ENCODE results near the gene SLC2A9. TPM values are rescaled to one million over a fixed set of nuclear protein-coding genes. Genes with fewer than 3 reads are reported as not detected.

SLC2A9 gene
- total RNA-seq, 4 donors from 2014 or later, result 8.0 to 18.7 (median 11.5) TPM

DNA sequence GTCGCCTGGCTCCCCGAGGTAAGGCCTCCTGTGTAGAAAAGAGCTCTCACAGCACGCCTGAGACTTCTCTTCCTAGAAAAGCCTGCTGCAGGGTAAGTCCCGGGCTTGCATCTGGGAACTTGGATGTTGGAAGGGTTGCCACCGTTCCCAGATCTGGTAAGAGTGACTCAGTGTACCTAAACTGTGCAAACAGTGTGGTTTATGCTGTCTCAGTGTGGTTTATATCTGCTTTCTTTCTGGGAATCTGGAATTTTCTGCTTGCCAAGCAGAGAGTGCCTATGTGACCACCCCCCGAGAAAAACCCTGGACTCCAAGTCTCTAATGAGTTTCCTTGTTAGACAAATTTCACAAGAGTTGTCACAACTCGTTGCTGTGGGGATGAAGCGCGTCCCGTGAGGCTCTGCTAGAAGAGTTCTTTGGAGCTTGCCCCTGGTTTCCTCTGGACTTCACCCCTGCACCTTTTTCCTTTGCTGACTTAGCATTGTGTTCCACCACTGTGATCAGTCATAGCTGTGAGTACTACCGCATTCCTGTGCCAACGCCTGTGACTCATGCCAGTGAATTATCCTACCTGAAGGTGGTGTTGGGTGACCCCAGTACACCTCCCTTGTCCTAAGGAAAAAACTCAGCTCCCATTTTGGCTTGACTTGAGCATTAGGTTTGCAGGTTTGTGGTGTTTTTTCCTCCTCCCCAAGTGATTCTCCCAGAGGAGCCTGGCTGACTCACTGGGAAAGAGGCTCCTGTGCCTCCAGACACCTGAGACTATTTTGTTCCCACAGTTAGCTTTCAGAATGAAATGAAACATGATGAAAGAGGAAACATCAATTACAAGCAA lies 14.5 kb downstream of the SLC2A9 start:
- TF ChIP-seq CTCF (IDR thresholded peaks at IDR 0.05) (peak in 1 of 6 experiments; percentile 5), POLR2A (IDR thresholded peaks at IDR 0.05) (no peak)
- H3K4me1 ChIP-seq, result peaks cover 30 to 76% (median 40%) of the 10 kb centered on the region in 3 donors
- H3K27ac ChIP-seq, result peak overlapping the region; percentile 74 to 89 (median 79)
- H3K36me3 ChIP-seq, result no peaks in the 10 kb centered on the region
- intact Hi-C loops (cut with DNase I), result no loop called here
- H3K4me3 ChIP-seq, result peak overlapping the region in 2 of 4 donors; percentile 8 to 10
- 22 to 24% methylated on average over 12 of the region's 12 CpGs for WGBS, 2 donors
- no peaks in the 10 kb centered on the region for H3K27me3 ChIP-seq
- H3K9me3 ChIP-seq, result no peaks in the 10 kb centered on the region
- DNase-seq, result no peak

GRCh38 chr4:10006231-10006600 lies 15.1 kb downstream of the SLC2A9 start:
- intact Hi-C loops (cut with DNase I), result no loop called here
- peak overlapping the region in 2 of 4 donors; percentile 8 to 10 for H3K4me3 ChIP-seq
- peak overlapping the region; percentile 74 to 89 (median 79) for H3K27ac ChIP-seq
- no peaks in the 10 kb centered on the region for H3K9me3 ChIP-seq
- DNase-seq, result no peak
- WGBS, 2 donors, result 7 to 13% methylated on average over 3 to 6 of the region's 6 CpGs
- peaks cover 30 to 76% (median 40%) of the 10 kb centered on the region in 3 donors for H3K4me1 ChIP-seq
- TF ChIP-seq POLR2A (IDR thresholded peaks at IDR 0.05) (no peak), CTCF (IDR thresholded peaks at IDR 0.05) (no peak)
- H3K36me3 ChIP-seq, result no peaks in the 10 kb centered on the region
- H3K27me3 ChIP-seq, result no peaks in the 10 kb centered on the region

GRCh38 chr4:10005632-10006031 lies 15.7 kb downstream of the SLC2A9 start:
- H3K27ac ChIP-seq, result peak overlapping the region; percentile 74 to 89 (median 79)
- no peaks in the 10 kb centered on the region for H3K36me3 ChIP-seq
- H3K9me3 ChIP-seq, result no peaks in the 10 kb centered on the region
- H3K27me3 ChIP-seq, result no peaks in the 10 kb centered on the region
- intact Hi-C loops (cut with DNase I), result no loop called here
- H3K4me3 ChIP-seq, result no peak overlapping the region
- 31 to 42% methylated on average over 4 of the region's 4 CpGs for WGBS, 2 donors
- DNase-seq, result no peak
- peaks cover 30 to 76% (median 40%) of the 10 kb centered on the region in 3 donors for H3K4me1 ChIP-seq
- TF ChIP-seq CTCF (IDR thresholded peaks at IDR 0.05) (no peak), POLR2A (IDR thresholded peaks at IDR 0.05) (no peak)

DNA sequence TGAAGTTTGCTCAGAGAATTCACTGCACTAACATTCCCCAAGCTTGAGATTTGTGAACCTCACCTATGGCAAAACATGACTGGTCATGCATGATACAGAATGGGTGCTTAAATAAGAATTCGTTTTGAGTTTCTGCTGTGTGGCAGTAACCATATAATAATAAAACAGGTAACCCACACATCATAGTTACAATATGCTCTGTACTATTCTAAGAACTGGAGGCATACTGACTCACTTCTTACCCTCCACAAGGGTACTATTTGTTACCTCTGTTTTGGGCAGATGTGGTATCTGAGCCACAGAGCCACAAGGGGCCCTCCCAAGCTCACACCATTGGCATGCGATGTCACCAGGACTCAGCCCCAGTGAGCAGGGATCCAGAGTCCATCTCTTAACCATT lies 17.6 kb downstream of the SLC2A9 start:
- TF ChIP-seq POLR2A (IDR thresholded peaks at IDR 0.05), result no peak
- no peak for TF ChIP-seq CTCF (IDR thresholded peaks at IDR 0.05)
- no peaks in the 10 kb centered on the region for H3K27me3 ChIP-seq
- H3K4me3 ChIP-seq, result no peak overlapping the region
- peak overlapping the region in 1 of 4 donors; percentile 4 for H3K27ac ChIP-seq
- peaks cover 30 to 62% (median 40%) of the 10 kb centered on the region in 3 donors for H3K4me1 ChIP-seq
- DNase-seq, result no peak
- 59 to 67% methylated on average over 2 of the region's 2 CpGs for WGBS, 2 donors
- H3K9me3 ChIP-seq, result no peaks in the 10 kb centered on the region
- H3K36me3 ChIP-seq, result no peaks in the 10 kb centered on the region
- intact Hi-C loops (cut with DNase I), result no loop called here

DNA sequence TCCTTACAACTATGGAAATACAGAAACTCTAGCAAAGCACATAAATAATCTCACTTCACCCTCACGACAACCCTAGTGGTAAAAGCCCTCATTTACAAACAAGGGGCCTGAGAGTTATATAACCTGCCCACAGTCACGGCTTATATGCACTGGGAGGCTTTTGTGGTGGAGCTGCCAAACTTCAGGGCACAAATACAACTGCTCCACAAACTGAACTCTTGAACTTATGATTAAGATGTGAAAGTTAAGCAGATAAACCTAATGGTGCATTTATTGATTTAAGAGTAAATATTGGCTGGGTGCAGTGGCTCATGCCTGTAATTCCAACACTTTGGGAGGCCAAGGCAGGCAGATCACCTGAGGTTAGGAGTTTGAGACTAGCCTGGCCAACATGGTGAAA lies 19.0 kb downstream of the SLC2A9 start:
- H3K36me3 ChIP-seq, result no peaks in the 10 kb centered on the region
- DNase-seq, result no peak
- no peak overlapping the region for H3K4me3 ChIP-seq
- H3K4me1 ChIP-seq, result peaks cover 19 to 48% (median 27%) of the 10 kb centered on the region in 3 donors
- 95% methylated on average over 2 of the region's 2 CpGs; no CpG with 5 or more reads in 1 of the 2 donors for WGBS, 2 donors
- intact Hi-C loops (cut with DNase I), result no loop called here
- TF ChIP-seq POLR2A (IDR thresholded peaks at IDR 0.05) (no peak), CTCF (IDR thresholded peaks at IDR 0.05) (no peak)
- H3K9me3 ChIP-seq, result no peaks in the 10 kb centered on the region
- no peak overlapping the region for H3K27ac ChIP-seq
- H3K27me3 ChIP-seq, result no peaks in the 10 kb centered on the region
